HG02678 (cell line): ENCODE measurements around the gene PRKAR1B.

Source experiments
- ATAC-seq: cut with Tn5 transposase; IDR thresholded peaks from one replicate; pipeline ENCODE4 v1.9.1; 2021; ENCODE audit warnings: mild to moderate bottlenecking, moderate library complexity; ENCODE audit not compliant: unreplicated experiment

The PRKAR1B gene

DNA sequence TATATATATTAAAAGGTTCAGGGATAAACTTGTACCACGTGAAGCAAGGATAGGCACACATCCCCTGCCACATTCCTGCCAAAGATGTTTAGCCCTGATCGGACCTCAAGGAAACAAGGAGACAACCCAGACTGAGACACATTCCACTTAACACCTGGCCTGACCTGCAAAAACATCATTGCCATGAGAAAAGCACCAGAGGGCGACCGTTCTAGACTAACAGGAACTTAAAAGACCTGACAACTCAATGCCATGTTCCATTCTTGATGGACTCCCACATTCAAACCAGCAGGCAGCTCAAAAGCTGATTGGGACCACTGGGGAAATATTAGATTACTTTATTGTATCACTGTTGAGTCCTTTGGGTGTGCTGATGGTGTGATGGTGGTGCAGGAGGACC lies 199.4 kb downstream of the PRKAR1B start:
- no peak for ATAC-seq

DNA sequence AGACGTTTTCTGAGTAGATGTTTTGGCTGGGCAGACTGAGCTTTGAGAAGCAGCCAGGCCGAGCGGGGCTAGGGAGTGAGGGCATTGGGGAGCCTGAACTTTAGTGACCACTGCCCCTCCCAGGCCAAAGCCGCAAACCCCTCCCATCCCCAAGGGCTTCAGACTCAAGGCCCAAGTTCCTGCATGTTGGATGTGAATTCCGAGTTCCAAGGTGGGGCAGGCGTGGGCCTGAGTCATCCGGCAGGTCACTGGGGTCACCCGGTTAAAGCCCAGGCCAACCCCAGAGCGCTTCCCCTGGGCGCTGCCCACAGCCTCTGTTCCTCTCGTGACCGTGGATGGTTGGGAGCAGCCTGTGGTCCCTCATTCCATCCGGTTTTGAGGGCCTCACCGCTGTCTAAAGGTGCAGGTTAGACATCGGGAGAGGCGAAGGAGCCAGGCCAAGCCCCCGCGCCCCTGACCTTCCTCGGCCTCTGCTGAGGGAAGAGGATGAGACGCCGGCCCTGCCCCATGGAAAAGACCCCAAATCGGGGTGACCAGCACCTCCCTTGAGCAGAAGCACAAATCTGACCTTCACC lies 200.5 kb downstream of the PRKAR1B start:
- ATAC-seq: no peak

DNA sequence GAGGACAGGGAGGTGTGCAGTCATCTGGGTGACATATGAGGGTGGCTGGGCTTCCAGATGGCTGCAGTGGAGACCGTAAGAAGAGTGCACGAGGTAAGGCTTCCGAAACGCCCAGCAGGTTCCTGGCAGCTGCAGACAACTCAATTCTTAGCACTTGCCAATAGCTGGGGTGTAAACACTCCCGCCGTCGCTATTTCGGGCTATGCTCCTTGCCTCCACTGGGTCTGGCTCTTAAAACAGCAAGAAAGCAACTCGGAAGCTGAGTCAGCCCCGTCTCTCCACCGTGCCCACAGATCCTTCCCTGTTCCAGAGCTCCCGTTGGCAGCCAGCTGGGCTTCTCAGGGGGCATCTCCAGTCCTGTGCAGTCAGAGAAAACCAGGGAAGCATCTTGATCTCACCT lies 201.3 kb downstream of the PRKAR1B start:
- ATAC-seq: no peak

DNA sequence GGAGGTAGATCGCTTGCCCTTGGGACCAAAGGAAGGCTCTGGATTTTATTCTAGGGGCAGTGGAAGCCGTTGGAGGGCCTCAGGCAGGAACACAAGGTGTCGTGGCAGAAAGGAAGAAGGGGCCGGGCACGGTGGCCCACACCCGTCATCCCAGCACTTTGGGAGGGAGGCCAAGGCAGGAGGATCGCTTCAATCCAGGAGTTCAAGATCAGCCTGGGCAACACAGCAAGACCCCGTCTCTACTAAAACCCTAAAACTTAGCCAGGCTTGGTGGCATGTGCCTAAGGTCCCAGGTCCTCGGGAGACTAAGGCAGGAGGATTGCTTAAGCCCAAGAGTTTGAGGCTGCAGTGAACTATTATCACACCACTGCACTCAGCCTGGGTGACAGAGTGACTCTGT lies 202.3 kb downstream of the PRKAR1B start:
- ATAC-seq: no peak

DNA sequence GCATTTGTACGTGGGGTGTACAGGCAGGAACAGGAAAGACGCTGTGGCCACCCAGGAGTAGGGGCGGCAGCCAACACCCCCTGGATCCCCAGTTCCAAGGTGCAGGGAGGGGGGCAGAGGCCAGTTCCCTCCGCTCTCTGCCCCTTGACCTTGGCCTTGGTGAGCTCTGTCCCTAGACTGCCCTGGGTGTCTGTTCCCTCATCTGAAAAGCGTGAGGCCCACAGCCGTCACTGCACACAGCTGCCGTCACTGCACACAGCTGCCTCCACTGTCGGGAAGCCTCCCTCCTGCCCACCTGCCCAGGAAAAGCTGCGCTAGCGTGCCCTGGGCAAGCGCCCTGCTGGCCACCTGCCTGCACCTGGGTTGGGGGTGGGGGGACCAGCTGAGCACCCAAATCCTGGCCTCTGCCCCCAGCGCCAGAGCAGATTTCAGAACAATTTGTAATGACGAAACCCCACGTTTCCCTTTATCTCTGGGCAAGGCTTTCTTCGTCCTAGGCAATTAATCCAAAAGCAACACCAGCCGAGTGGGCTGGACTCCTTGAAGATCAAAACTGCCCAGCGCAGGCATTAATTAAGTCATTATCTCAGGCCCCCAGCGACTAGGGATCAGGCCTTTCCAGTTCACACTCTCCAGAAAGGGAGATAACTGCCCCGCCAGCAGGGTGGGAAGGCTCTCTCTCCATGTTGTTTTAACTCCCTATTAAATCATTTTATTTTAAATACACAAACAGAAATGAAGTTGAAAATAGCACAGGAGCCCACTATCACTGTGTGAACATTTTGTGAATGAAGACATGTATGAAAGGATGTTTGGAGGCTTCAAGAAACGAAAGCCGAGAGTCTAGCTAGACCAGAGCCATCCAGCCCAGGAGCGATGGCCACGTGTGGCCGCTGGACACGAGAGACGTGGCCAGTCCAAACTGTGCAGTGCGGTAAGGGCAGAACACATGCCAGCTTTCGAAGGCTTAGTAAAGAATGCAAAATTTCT lies 203.4 kb downstream of the PRKAR1B start:
- ATAC-seq: no peak

GRCh38 chr7:522951-523314 lies 204.1 kb downstream of the PRKAR1B start:
- no peak for ATAC-seq

- ATAC-seq: no peak
Measured at GRCh38 chr7:522071-522950, 204.8 kb downstream of the PRKAR1B start.

DNA sequence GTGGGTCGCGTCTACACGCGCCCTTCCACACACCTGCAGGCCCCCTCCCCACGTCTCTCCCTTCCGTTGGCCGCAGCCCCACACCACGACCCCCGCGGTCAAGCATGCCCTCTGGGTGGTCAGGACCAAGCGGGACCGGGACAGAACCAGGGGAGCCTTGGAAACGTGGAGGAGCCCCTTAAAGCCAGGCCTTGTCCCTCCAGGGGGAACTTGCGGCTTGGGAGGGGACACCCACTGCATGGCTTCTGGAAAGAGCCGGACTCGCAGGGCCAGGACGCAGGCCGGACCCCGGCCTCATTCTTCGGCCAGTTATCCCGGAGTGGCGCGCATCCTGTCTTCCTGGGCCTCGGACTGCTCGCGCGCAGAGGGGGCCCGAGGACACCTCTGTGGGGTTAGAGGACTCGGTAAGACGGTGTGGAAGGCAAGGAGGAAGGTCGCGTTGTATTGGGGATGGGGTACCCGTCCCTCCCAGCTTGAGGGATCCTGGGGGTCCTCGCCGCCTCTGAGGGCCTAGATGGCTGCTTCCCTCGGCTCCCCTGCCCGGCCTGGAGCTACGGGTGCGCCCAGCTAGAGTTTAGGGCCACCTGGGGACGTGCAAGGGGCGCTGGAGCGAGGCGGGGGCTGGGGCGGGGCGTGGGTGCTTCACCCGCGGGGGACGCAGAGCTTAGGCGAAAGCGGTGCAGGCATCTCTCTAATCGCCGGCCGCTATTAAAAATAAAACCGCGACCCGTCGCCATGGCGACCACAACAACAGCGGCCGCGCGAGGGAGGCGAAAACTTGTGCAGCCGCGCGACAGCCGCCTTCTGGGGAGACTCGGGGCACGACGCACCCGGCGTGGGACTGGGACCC lies 205.6 kb downstream of the PRKAR1B start:
- ATAC-seq: no peak

- no peak for ATAC-seq
Measured at GRCh38 chr7:520503-521161, 206.4 kb downstream of the PRKAR1B start.

- no peak for ATAC-seq
Measured at GRCh38 chr7:519484-520390, 207.3 kb downstream of the PRKAR1B start, which contains the start of gene PDGFA. Gene PDGFA (minus strand): TSS chr7:519846. CDS start chr7:519001, 845 bp downstream.

GRCh38 chr7:518630-519483 lies 208.2 kb downstream of the PRKAR1B start:
- no peak for ATAC-seq

DNA sequence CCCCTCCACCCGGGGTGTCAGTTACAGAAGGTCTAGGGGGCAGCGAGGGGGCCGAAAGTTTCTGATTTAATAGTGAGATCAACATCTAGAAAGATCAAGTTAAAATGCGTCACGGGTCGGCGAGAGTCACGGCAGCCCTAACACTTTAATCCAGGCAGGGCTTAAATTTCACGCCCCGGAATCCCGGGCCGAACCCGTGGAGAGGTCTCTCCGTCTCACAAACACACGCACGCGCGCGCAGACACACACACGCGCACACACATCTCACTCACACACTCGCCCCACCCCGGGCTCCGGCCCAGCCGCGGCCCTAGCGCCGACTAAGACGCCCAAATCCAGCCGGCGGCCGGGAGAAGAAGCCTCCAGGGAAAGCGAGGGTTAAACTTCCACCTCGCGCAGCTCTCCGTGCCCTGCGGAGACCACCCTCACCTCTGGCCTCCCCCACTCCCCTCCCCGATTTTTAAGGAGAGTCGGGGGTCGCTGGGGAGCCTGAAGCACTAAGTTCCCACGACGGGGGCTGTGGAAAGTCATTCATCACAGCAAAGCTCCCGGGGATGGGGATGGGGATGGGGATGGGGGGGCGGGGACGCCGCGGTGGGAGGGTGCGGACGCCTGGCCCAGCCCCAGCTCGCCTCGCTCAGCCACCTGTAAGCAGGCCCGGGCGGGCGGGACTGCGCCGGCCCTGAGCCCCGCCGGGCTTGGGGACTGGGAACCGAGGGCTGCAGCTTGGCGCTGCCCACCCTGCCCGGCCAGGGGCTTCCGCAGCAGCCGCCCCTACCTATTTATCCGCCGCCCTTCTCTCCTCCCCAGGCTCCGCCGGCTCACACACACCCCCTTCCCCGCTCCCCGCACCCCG lies 209.1 kb downstream of the PRKAR1B start:
- ATAC-seq: no peak

DNA sequence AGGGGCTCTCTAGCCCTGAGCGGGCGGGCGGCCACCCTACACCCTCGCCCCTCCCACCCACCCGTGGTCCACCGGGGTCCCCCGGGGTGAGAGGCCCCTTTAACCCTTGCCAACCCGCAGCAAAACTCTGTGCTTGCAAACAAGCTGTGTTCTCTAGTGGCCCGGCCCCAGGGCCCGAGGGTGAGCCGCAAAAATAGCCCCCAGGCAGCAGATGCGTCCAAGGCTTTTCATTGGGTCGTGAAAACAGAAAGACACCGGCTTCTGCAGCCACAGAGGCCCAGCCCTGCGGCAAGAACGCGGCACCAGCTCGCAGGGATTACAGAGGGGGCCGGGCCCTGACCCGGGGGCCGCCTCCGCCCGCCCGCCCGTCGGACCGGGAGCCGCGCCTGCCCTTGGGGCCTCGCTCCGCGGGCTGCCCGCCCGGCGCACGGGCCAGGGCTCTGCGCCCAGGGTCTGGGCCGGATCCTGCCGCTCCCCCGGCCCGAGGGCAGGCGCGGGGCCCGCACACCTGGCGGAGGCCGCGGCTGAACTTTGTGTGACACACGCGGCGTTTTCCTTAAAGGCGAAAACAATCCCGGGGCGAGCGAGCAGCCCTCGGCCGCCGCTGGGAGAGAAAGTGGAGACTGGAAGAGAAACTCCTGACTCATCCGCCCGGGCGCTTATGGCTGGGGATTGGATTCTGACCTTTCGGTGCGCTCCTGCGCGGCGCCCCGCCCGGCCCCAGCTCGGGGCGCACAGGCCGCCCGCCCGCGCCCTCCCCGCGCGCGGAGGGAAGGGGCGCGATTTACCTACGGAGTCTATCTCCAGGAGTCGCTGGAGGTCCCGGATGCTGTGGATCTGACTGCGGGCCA lies 210.2 kb downstream of the PRKAR1B start:
- no peak for ATAC-seq

DNA sequence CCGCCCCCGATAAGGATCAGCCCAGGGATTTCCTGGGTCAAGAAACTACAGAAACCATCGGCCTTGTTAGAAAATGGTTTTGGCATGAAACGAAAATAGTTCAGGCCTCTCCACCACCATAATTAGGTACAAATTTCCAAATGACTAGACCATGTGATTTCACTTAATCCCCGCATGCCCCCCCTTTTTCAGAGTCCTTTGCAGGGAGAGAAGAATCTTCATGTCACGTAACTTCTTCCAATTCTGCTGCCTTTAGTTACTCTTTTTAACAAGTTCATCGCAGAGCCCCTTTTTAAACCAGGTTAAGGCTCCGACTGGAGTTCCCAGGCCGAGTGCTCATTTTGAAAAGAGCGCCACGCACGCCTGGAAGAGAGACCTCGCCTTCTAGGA lies 210.9 kb downstream of the PRKAR1B start:
- ATAC-seq: no peak

DNA sequence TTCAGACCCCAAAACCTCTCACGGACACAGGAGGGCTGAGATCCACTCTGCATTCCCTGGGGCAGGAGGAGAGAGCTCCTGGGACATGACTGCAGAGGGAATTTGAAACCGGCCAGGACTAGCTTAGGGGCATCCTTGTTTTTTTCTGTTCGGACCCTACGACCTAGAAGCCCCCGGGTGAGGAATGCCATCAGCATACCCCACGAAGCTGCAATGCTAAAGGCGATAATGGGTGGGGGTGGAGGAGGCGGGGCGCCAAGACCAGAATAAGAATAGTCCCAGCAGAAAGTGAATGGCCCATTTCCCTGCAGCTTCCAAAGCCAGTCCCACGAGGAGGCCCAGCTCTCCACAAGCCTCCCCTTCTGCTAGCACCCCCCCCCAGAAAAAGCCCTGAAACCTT lies 211.5 kb downstream of the PRKAR1B start:
- ATAC-seq: no peak
